PC-3 (cell line): ENCODE measurements around the gene CNTD1. TPM values are rescaled to one million over a fixed set of nuclear protein-coding genes. Genes with fewer than 3 reads are reported as not detected.
"Not testable (repeated sequence)": the region's sequence is repeated elsewhere in the genome, so short reads cannot be mapped to it uniquely, and the experiment has no call there.

Experiments
- ATAC-seq: fragments of 200-7000 bp; cut with Tn5 transposase; 2 replicates; pipeline ENCODE4 v1.9.1; 2020; ENCODE audit warnings: mild to moderate bottlenecking, moderate library complexity
- BruUV-seq: library from RNA; stranded (reverse); fragments of 400-500 nt; replicated peaks from 2 replicates; lab custom pipeline; 2021; lab: Mats Ljungman, UMichigan
- CTCF ChIA-PET: fragments of 300-600 bp; sonication (Branson Sonifier 250); formaldehyde crosslinking; loops from one replicate; lab custom pipeline; 2022; ENCODE audit warnings: antibody characterized with exemption; lab: Charles Lee
- POLR2A ChIA-PET: fragments of 300-600 bp; sonication (Branson Sonifier 250); formaldehyde crosslinking; loops from one replicate; lab custom pipeline; 2022; ENCODE audit warnings: antibody characterized with exemption; ENCODE audit not compliant: unreplicated experiment; lab: Charles Lee
- DNase-seq: peaks from one replicate; pipeline ENCODE4 v3.0.0-alpha.2; 2015
- H2AFZ ChIP-seq: fragments of 300-600 bp; sonication (generic); 2 replicates; pipeline ENCODE4 v1.6.0; 2016; ENCODE audit warnings: antibody characterized with exemption, low read length
- H3F3A ChIP-seq: fragments of 300-600 bp; sonication (generic); one replicate; pipeline ENCODE4 v1.6.0; 2017; ENCODE audit warnings: antibody characterized with exemption, low read length, control low read depth, mild to moderate bottlenecking; ENCODE audit not compliant: unreplicated experiment
- H3K27ac ChIP-seq: fragments of 300-600 bp; sonication (generic); 2 replicates; pipeline ENCODE4 v1.5.1; 2016; ENCODE audit warnings: mild to moderate bottlenecking, low read length
- H3K27me3 ChIP-seq: fragments of 300-600 bp; sonication (generic); 2 replicates; pipeline ENCODE4 v1.6.1; 2016; ENCODE audit warnings: low read length, mixed read lengths
- H3K36me3 ChIP-seq: fragments of 300-600 bp; sonication (generic); 2 replicates; pipeline ENCODE4 v1.6.1; 2016; ENCODE audit warnings: low read depth, mixed run types, low read length, mixed read lengths
- H3K4me1 ChIP-seq: fragments of 300-600 bp; sonication (generic); 2 replicates; pipeline ENCODE4 v1.5.1; 2016; ENCODE audit warnings: low read length; ENCODE audit not compliant: insufficient read depth
- H3K4me2 ChIP-seq: fragments of 300-600 bp; sonication (generic); 2 replicates; pipeline ENCODE4 v1.6.0; 2016; ENCODE audit warnings: low read length
- H3K4me3 ChIP-seq: fragments of 300-600 bp; sonication (generic); 2 replicates; pipeline ENCODE4 v1.5.1; 2016; ENCODE audit warnings: mild to moderate bottlenecking, low read length, mixed read lengths
- H3K79me2 ChIP-seq: fragments of 300-600 bp; sonication (generic); 2 replicates; pipeline ENCODE4 v1.6.1; 2017; ENCODE audit warnings: low read length, mixed read lengths
- H3K9ac ChIP-seq: fragments of 300-600 bp; sonication (generic); 2 replicates; pipeline ENCODE4 v1.6.0; 2016; ENCODE audit warnings: mild to moderate bottlenecking, low read length
- H3K9me2 ChIP-seq: fragments of 300-600 bp; sonication (generic); replicated peaks from 2 replicates; pipeline ENCODE4 v1.6.1; 2016; ENCODE audit warnings: mixed run types, low read length, mixed read lengths
- H3K9me3 ChIP-seq: fragments of 300-600 bp; sonication (generic); 2 replicates; pipeline ENCODE4 v1.6.1; 2016; ENCODE audit warnings: low read length, mixed read lengths
- H4K20me1 ChIP-seq: fragments of 300-600 bp; sonication (generic); 2 replicates; pipeline ENCODE4 v1.6.1; 2016; ENCODE audit warnings: low read length, mixed read lengths
- EZH2 ChIP-seq: fragments of 300-600 bp; sonication (generic); IDR thresholded peaks from one replicate; pipeline ENCODE4 v1.6.1; 2017; ENCODE audit warnings: antibody characterized with exemption, mild to moderate bottlenecking, low read length; ENCODE audit not compliant: unreplicated experiment
- EZH2phosphoT487 ChIP-seq: fragments of 300-600 bp; sonication (generic); IDR thresholded peaks from 2 replicates; pipeline ENCODE4 v1.6.1; 2018; ENCODE audit warnings: mild to moderate bottlenecking, antibody characterized with exemption, low read length, borderline replicate concordance
- intact Hi-C: fragments of 100-400 bp; cut with micrococcal nuclease; formaldehyde crosslinking; loops from 2 replicates; pipeline ENCODE4 v1.9.0; 2023
- total RNA-seq: library from RNA; depleted of rRNA; stranded (reverse); fragments of >200 nt; gene quantifications from 2 replicates; pipeline ENCODE4 v1.2.3, GENCODE V29; 2014
- TF ChIP-seq, protein P1 (sequence below): fragments of 300-600 bp; sonication (generic); conservative IDR thresholded peaks from 2 replicates; pipeline ENCODE4 v1.5.1; 2017; ENCODE audit warnings: antibody characterized with exemption, low read depth, mild to moderate bottlenecking, low read length

CNTD1 gene
- total RNA-seq, 1 experiment from 2014 or later, result not detected

DNA sequence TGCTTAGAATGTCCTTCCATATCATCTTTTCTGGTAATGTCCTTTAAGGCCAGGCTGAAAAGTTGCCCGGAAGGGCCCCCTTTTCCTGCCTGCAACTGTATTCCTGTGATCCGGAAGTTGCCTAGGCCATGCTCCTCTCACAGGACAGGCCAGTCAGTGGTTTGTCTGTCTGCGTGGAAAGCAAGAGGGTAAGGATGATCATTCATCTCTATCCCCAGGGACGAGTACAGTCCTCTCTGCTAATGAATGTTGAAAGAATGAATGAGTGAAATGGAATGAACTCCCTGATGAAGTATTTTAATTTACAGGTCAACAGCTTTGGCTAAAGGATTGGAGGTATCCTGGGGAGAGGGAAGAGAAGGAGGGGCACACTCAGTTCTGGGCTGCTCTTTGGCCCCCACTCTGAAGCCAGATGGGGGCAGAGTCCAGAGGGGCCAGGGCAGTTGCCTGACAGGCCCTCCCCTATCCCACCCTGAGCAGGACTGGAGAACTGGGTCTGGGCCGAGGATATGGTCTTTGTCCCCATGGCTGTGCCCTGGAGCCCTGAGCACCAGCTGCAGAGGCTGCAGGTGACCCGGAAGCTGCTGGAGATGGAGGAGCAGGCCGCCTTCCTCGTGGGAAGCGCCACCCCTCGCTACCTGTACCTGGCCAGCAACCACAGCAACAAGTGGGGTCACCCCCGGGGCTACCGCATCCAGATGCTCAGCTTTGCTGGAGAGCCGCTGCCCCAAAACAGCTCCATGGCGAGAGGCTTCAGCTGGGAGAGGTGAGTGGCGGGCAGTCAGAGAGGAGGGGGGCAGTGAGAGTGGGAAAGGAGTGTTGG lies 55.5 kb downstream of the CNTD1 start:
- H3K79me2 ChIP-seq, result no peaks in the 10 kb centered on the region
- no peaks in the 10 kb centered on the region for H3K27me3 ChIP-seq
- ChIA-PET POLR2A (no interaction called here), CTCF (no interaction called here)
- no peaks in the 10 kb centered on the region for H3K9me3 ChIP-seq
- BruUV-seq, result no TSS peak
- no peaks in the 10 kb centered on the region for H4K20me1 ChIP-seq
- H3K4me2 ChIP-seq, result no peak overlapping the region
- no peaks in the 10 kb centered on the region for H3K9me2 ChIP-seq
- H3K36me3 ChIP-seq, result no peaks in the 10 kb centered on the region
- no peak overlapping the region for H2AFZ ChIP-seq
- no peak overlapping the region for H3K4me3 ChIP-seq
- intact Hi-C loops, result no loop called here
- no peaks in the 10 kb centered on the region for H3F3A ChIP-seq
- no peak overlapping the region for H3K27ac ChIP-seq
- TF ChIP-seq, protein P1, sequence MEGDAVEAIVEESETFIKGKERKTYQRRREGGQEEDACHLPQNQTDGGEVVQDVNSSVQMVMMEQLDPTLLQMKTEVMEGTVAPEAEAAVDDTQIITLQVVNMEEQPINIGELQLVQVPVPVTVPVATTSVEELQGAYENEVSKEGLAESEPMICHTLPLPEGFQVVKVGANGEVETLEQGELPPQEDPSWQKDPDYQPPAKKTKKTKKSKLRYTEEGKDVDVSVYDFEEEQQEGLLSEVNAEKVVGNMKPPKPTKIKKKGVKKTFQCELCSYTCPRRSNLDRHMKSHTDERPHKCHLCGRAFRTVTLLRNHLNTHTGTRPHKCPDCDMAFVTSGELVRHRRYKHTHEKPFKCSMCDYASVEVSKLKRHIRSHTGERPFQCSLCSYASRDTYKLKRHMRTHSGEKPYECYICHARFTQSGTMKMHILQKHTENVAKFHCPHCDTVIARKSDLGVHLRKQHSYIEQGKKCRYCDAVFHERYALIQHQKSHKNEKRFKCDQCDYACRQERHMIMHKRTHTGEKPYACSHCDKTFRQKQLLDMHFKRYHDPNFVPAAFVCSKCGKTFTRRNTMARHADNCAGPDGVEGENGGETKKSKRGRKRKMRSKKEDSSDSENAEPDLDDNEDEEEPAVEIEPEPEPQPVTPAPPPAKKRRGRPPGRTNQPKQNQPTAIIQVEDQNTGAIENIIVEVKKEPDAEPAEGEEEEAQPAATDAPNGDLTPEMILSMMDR, result no peak
- TF ChIP-seq EZH2 (no peak), EZH2phosphoT487 (no peak)
- ATAC-seq (no peak), DNase-seq (no peak)
- no peak overlapping the region for H3K9ac ChIP-seq
- H3K4me1 ChIP-seq, result no peaks in the 10 kb centered on the region

DNA sequence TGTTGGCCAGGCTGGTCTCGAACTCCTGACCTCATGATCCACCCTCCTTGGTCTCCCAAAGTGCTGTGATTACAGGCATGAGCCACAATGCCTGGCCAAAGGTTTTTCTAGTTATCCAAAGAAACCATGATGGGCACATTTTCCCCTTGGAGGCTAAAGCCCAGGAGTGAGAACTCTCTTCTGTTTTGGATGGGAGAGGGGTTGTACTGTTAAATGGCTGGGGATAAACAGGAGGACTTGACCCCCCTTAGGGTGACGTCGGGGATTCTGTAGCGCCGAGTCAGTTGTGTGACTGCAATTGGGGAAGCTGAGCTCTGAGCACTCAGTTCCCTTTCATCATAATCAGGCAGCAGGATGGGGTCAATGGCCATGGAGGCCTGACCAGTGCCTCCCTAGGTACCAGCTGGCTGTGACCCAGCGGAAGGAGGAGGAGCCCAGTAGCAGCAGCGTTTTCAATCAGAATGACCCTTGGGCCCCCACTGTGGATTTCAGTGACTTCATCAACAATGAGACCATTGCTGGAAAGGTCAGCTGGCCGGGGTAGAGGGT lies 56.5 kb downstream of the CNTD1 start:
- Histone ChIP-seq H3K27me3 (no peaks in the 10 kb centered on the region), H3K4me3 (no peak overlapping the region), H2AFZ (no peak overlapping the region), H3K4me2 (no peak overlapping the region), H3K79me2 (no peaks in the 10 kb centered on the region), H3K9me3 (no peaks in the 10 kb centered on the region), H4K20me1 (no peaks in the 10 kb centered on the region), H3K9ac (no peak overlapping the region), H3K9me2 (no peaks in the 10 kb centered on the region), H3K27ac (no peak overlapping the region), H3F3A (no peaks in the 10 kb centered on the region), H3K4me1 (no peaks in the 10 kb centered on the region), H3K36me3 (no peaks in the 10 kb centered on the region)
- intact Hi-C loops, result no loop called here
- TF ChIP-seq, protein P1, result no peak
- TF ChIP-seq EZH2phosphoT487 (no peak), EZH2 (no peak)
- ATAC-seq, result no peak
- no peak for DNase-seq
- CTCF ChIA-PET, result interaction anchor here (0.7 kb wide), 1 partner anchor 126 kb away, joined by 6 read pairs; no protein-coding TSS in a partner anchor
- POLR2A ChIA-PET, result no interaction called here
- BruUV-seq, result no TSS peak

DNA sequence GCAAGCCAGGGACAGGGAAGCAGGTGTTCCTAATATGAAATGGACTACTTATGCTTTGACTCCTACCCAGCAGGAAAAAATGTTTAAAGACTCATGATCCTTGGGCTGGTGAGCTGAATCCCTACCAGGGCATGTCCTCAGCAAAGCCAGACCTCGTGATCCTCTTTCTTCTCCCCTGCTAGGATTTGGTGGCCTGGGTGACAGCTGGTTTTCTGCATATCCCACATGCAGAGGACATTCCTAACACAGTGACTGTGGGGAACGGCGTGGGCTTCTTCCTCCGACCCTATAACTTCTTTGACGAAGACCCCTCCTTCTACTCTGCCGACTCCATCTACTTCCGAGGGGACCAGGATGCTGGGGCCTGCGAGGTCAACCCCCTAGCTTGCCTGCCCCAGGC lies 57.4 kb downstream of the CNTD1 start:
- POLR2A ChIA-PET, H3K4me1 ChIP-seq, H3K27me3 ChIP-seq, H3K4me3 ChIP-seq, H3K9me3 ChIP-seq, intact Hi-C loops, ATAC-seq, H3K4me2 ChIP-seq, H3F3A ChIP-seq, H3K9me2 ChIP-seq, H2AFZ ChIP-seq, BruUV-seq, H3K27ac ChIP-seq, H3K36me3 ChIP-seq, CTCF ChIA-PET, H4K20me1 ChIP-seq, DNase-seq, H3K79me2 ChIP-seq, H3K9ac ChIP-seq: not testable (repeated sequence)

DNA sequence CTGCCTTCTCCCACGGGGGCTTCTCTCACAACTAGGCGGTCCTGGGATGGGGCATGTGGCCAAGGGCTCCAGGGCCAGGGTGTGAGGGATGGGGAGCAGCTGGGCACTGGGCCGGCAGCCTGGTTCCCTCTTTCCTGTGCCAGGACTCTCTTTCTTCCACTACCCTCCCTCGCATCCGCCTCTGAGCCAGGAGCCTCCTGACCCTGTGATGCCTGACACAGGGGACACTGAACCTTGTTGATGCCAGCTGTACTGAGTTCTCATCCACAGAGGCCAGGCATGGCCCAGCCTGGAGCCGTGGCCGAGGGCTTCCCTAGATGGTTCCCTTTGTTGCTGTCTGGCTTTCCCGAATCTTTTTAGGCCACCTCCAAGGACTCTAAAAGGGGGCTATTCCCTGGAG lies 57.9 kb downstream of the CNTD1 start:
- BruUV-seq, CTCF ChIA-PET, intact Hi-C loops: not testable (repeated sequence)

More for the DNA sequence above, 57.9 kb downstream of the CNTD1 start:
- H3K36me3 ChIP-seq, H4K20me1 ChIP-seq, H3K4me3 ChIP-seq, H3K4me2 ChIP-seq, DNase-seq, H2AFZ ChIP-seq, H3K4me1 ChIP-seq, H3F3A ChIP-seq, H3K9me2 ChIP-seq, H3K27ac ChIP-seq, H3K27me3 ChIP-seq, POLR2A ChIA-PET, H3K9me3 ChIP-seq, H3K79me2 ChIP-seq, H3K9ac ChIP-seq, ATAC-seq: not testable (repeated sequence)
